PFSK-1 (cell line): ENCODE measurements around the gene SNTB2.

ENCODE experiments used
- FOXP2 ChIP-seq: optimal IDR thresholded peaks from 2 replicates; pipeline ENCODE3; 2011; ENCODE audit warnings: borderline replicate concordance, control low read depth, inconsistent platforms; ENCODE audit not compliant: insufficient read depth; ENCODE audit errors: extremely low read length, extremely low read depth
- POLR2AphosphoS5 ChIP-seq: IDR thresholded peaks from 2 replicates; pipeline ENCODE4 v1.6.1; 2012; ENCODE audit warnings: low read depth, mild to moderate bottlenecking, control low read depth, low read length, moderate library complexity
- SIN3A ChIP-seq: IDR thresholded peaks from 2 replicates; pipeline ENCODE4 v1.6.1; 2012; ENCODE audit warnings: mild to moderate bottlenecking, low read length, moderate library complexity, borderline replicate concordance; ENCODE audit not compliant: insufficient read depth
- TAF1 ChIP-seq: IDR thresholded peaks from 2 replicates; pipeline ENCODE4 v1.6.1; 2012; ENCODE audit warnings: low read length, control low read depth, borderline replicate concordance; ENCODE audit not compliant: insufficient read depth
- TF ChIP-seq, protein P1 (sequence below), 2 experiments: IDR thresholded peaks; 2 replicates each; pipeline versions ENCODE4 v1.6.1 to v1.8.0; 2011 to 2012; ENCODE audit warnings: low read depth in 2 of 2, low read length in 2 of 2, control low read depth in 1 of 2, inconsistent platforms in 1 of 2, mild to moderate bottlenecking in 1 of 2, moderate library complexity in 1 of 2; ENCODE audit not compliant: insufficient read depth in 1 of 2

The SNTB2 gene

DNA sequence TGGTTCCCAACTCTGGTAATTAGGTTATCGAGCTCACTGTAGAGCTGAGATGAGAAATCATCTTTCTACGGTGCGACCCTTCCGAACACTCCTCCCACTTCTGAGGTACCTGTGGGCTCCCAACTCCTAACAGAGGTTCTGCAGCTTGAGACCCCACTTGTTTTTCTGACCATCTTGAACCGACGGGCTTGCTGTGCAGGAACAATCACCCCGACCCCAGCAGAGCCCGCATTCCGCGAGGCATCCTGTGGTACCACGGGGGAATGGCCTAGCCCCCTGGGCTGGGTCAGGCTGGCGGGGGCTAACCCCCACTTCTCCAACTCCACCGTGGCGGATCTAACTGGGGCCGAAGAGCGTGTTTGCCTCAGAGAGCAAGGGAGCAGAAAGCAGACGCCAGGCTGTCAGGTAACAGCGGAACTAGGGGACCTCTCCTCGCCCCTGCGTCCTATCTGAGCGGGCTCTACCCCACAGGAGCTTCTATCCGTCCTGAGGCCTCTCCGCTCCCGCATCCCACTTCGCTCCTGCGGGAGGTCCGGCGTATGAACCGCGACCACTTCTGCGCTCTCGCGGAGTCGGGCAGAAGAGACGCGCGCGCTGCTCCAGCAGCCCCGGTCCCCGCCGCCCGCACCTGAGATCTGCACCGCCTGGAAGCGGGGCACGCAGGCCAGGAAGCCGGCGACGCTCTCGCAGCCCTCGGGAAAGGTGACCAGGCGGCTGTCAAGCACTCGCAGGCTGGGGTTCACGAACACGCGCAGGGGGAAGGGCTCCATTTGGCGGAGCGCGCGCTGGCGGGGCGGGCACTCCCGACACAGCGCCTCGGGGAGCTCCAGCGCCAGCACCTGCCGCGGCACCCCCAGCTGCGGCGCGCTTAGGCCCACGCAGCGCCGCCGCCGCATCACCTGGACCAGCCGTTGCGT, 142.7 kb downstream of the SNTB2 start:
- TF ChIP-seq SIN3A: peak; percentile 5; the same call in 1 of the 2 replicates
- TF ChIP-seq POLR2AphosphoS5: no peak
- TF ChIP-seq TAF1: no peak
- no peak for TF ChIP-seq FOXP2

GRCh38 chr16:69330286-69331109, 143.5 kb downstream of the SNTB2 start, which contains the start of gene PDF:
Gene PDF, minus strand, starts transcription at chr16:69330588. Its CDS starts 18 bp downstream, at chr16:69330570.
- TF ChIP-seq, protein P1, sequence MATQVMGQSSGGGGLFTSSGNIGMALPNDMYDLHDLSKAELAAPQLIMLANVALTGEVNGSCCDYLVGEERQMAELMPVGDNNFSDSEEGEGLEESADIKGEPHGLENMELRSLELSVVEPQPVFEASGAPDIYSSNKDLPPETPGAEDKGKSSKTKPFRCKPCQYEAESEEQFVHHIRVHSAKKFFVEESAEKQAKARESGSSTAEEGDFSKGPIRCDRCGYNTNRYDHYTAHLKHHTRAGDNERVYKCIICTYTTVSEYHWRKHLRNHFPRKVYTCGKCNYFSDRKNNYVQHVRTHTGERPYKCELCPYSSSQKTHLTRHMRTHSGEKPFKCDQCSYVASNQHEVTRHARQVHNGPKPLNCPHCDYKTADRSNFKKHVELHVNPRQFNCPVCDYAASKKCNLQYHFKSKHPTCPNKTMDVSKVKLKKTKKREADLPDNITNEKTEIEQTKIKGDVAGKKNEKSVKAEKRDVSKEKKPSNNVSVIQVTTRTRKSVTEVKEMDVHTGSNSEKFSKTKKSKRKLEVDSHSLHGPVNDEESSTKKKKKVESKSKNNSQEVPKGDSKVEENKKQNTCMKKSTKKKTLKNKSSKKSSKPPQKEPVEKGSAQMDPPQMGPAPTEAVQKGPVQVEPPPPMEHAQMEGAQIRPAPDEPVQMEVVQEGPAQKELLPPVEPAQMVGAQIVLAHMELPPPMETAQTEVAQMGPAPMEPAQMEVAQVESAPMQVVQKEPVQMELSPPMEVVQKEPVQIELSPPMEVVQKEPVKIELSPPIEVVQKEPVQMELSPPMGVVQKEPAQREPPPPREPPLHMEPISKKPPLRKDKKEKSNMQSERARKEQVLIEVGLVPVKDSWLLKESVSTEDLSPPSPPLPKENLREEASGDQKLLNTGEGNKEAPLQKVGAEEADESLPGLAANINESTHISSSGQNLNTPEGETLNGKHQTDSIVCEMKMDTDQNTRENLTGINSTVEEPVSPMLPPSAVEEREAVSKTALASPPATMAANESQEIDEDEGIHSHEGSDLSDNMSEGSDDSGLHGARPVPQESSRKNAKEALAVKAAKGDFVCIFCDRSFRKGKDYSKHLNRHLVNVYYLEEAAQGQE (IDR thresholded peaks at IDR 0.05; ENCODE audit: insufficient read depth in 1 of 2, low read depth in 2 of 2, low read length in 2 of 2): no peak
- TF ChIP-seq FOXP2: peak; percentile 51
- TF ChIP-seq TAF1: peak; percentile 31; the same call in 1 of the 2 replicates
- 0 out of 2 replicates have a peak, but pooled peaks have one; percentile 6 for TF ChIP-seq SIN3A
- TF ChIP-seq POLR2AphosphoS5: peak; percentile 88

DNA sequence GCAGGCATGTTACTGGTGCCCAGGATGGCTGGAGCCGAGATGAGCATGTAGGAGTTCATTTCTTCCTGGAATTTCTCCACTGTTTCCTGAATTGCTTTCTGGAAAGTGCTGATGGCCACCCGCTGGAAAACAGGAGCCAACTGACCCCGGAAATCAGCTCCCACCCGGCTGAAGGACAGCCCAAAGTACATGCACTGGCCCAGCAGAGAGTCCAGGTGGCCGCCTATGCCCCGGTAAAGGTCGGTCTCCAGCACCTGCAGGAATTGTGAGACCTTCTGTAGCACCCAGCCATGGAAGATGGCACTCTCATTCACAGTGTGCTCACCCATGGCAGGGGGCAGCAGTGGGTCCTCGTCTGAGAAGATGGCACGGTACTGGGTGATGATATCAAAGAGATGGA, 147.7 kb downstream of the SNTB2 start:
- TF ChIP-seq FOXP2 (no peak), SIN3A (no peak), POLR2AphosphoS5 (no peak)

- TF ChIP-seq TAF1 (no peak), SIN3A (no peak), FOXP2 (no peak), POLR2AphosphoS5 (no peak)
- TF ChIP-seq, protein P1 (IDR thresholded peaks at IDR 0.05; ENCODE audit: insufficient read depth in 1 of 2, low read depth in 2 of 2, low read length in 2 of 2): no peak
These were observed 151.8 kb downstream of the SNTB2 start for GRCh38 chr16:69338557-69339288.

DNA sequence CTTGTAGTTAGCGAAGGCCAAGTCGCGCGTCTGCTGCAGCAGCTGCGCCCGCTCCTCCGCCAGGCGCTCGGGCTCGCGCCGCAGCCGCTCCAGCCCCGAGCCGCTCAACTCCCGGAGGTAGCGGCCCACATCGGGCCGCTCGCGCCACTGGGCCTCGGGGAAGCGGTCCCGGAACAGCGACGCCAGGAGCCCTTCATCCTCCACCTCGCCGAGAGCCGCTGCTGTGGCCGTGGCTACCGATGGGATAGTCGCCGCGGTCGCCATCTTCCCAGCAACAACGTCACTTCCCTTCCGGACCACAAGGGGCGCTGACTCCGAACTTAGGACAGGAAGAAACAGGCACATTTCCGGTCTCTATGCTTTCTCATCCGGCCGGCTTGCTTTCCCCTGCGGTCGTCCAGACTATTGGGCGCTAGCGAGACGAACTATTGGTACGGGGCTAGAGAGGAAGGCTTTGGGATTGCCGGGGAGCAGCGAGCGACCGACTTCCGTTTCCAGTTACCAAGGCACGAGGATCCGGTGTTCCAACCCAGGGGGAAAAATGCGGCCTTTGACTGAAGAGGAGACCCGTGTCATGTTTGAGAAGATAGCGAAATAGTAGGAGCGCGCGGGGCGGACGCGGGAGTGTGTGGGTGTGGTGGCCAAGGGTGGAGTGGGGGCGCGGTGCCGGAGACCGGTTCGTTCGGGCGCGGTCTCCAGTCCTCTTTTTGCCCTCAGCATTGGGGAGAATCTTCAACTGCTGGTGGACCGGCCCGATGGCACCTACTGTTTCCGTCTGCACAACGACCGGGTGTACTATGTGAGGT, 152.5 kb downstream of the SNTB2 start, which contains the start of the genes COG8 and NIP7:
TSS of gene COG8 (minus strand) at position 276 of the 806 bp plus-strand sequence. CDS start at position 264, 12 bp downstream.
TSS of gene NIP7 (plus strand) at position 484 of the 806 bp plus-strand sequence. CDS start at position 542, 58 bp downstream.
- TF ChIP-seq, protein P1 (IDR thresholded peaks at IDR 0.05; ENCODE audit: insufficient read depth in 1 of 2, low read depth in 2 of 2, low read length in 2 of 2): no peak
- peak; percentile 79 for TF ChIP-seq POLR2AphosphoS5
- peak; percentile 50 for TF ChIP-seq FOXP2
- TF ChIP-seq SIN3A: no peak; the same call in 1 of the 2 replicates
- peak; percentile 98 for TF ChIP-seq TAF1
